ENCODE results near the gene TRIM46. TPM values are rescaled to one million over a fixed set of nuclear protein-coding genes. Genes with fewer than 3 reads are reported as not detected.

Gene TRIM46
- total and polyA plus RNA-seq, 2 of the 13 experiments (the other 11 are each of a cell fraction or from before 2014, with no cell fraction given): 0.04 to 0.09 TPM

GRCh38 chr1:155125946-155126555, 47.6 kb upstream of the TRIM46 start (continued):
- 0 out of 2 replicates have a peak, but pooled peaks have one; percentile 29 for TF ChIP-seq ZBTB10 (CRISPR knock-in tag; IDR thresholded peaks at IDR 0.05; ENCODE audit: borderline replicate concordance)
- 0 out of 2 replicates have a peak, but pooled peaks have one; percentile 70 for TF ChIP-seq ZNF17 (CRISPR knock-in tag; IDR thresholded peaks at IDR 0.05)
- TF ChIP-seq MIER2 (CRISPR knock-in tag; IDR thresholded peaks at IDR 0.05): peak; percentile 83
- TF ChIP-seq SOX5 (CRISPR knock-in tag; IDR thresholded peaks at IDR 0.05; ENCODE audit: borderline replicate concordance): peak; percentile 94
- no peak for TF ChIP-seq ZNF326 (CRISPR knock-in tag; IDR thresholded peaks at IDR 0.05; ENCODE audit: borderline replicate concordance)
- TF ChIP-seq ZNF407 (CRISPR knock-in tag; IDR thresholded peaks at IDR 0.05; ENCODE audit: not compliant biosample characterization): peak; percentile 85
- peak; percentile 85; the same call in 1 of the 2 replicates for TF ChIP-seq JDP2 (CRISPR knock-in tag; IDR thresholded peaks at IDR 0.05; ENCODE audit: borderline replicate concordance)
- TF ChIP-seq RARA (CRISPR knock-in tag; IDR thresholded peaks at IDR 0.05): peak; percentile 100
- TF ChIP-seq ZNF264 (CRISPR knock-in tag; IDR thresholded peaks at IDR 0.05): peak; percentile 95; the same call in 1 of the 2 replicates
- peak; percentile 73 for TF ChIP-seq RNF219 (CRISPR knock-in tag; IDR thresholded peaks at IDR 0.05)
- peak; percentile 66; the same call in 1 of the 2 replicates for TF ChIP-seq SIX4 (CRISPR knock-in tag; IDR thresholded peaks at IDR 0.05)
- peak; percentile 89 for TF ChIP-seq KAT8 (CRISPR knock-in tag; IDR thresholded peaks at IDR 0.05)
- TF ChIP-seq SKI (IDR thresholded peaks at IDR 0.05; ENCODE audit: partially characterized antibody): peak; percentile 95
